ENCODE data around the gene TMEM45B.

GRCh38 chr11:129840236-129840635, 24.6 kb downstream of the TMEM45B start:
- TF ChIP-seq CTCF (IDR thresholded peaks at IDR 0.05) (no peak), POLR2A (IDR thresholded peaks at IDR 0.05) (no peak)

All from gastroesophageal sphincter (tissue), 3 donors.